ENCODE data around the gene FPR3. TPM values are rescaled to one million over a fixed set of nuclear protein-coding genes. Genes with fewer than 3 reads are reported as not detected.
A peak's percentile ranks its signal among the peaks of the same experiment; 100 is the strongest.

The FPR3 gene
- polyA plus RNA-seq, 1 of the 3 experiments (the other 2 are of a cell fraction): 0.02 TPM

- no peak for TF ChIP-seq REST (IDR thresholded peaks at IDR 0.05; ENCODE audit: low read depth, low read length)
- TF ChIP-seq ELF1 (IDR thresholded peaks at IDR 0.05): no peak
Measured at GRCh38 chr19:51781999-51782398, 13.0 kb upstream of the FPR3 start (continued).

- Histone ChIP-seq H3K27ac (ENCODE audit: low read depth in 2 of 2, low read length in 1 of 2) (peak overlapping the region in 1 of 2 experiments; percentile 89; a peak in 1 of 4 replicates), H3K36me3 (replicated peaks in 1 of 2; ENCODE audit: control insufficient read depth in 1 of 2, insufficient read depth in 2 of 2, low read length in 1 of 2) (no peaks in the 10 kb centered on the region), H3F3A (replicated peaks; ENCODE audit: insufficient read depth) (peaks cover 29% of the 10 kb centered on the region), H4K20me1 (ENCODE audit: insufficient read depth) (no peaks in the 10 kb centered on the region), H3K4me2 (no peak overlapping the region; the same call in 1 of the 2 replicates), H2AFZ (ENCODE audit: low read depth) (no peak overlapping the region), H3K4me1 (ENCODE audit: control insufficient read depth in 1 of 2, insufficient read depth in 2 of 2, low read depth in 1 of 2, low read length in 1 of 2) (peaks cover 0 to 15% of the 10 kb centered on the region in 2 experiments; a peak in 1 of 4 replicates), H3K9me3 (no peaks in the 10 kb centered on the region), H3K9ac (no peak overlapping the region), H3K27me3 (ENCODE audit: insufficient read depth) (no peaks in the 10 kb centered on the region), H3K4me3 (ENCODE audit: low read depth in 2 of 2, low read length in 1 of 2) (no peak overlapping the region), H3K79me2 (ENCODE audit: insufficient read depth) (no peaks in the 10 kb centered on the region), H3K9me2 (no peaks in the 10 kb centered on the region)
- POLR2A ChIA-PET: no interaction called here
- TF ChIP-seq REST (IDR thresholded peaks at IDR 0.05; ENCODE audit: low read depth, low read length) (no peak), RAD21 (IDR thresholded peaks at IDR 0.05; ENCODE audit: low read length) (peak; percentile 46), SMC3 (IDR thresholded peaks at IDR 0.05; ENCODE audit: low read depth, low read length) (0 out of 2 replicates have a peak, but pooled peaks have one; percentile 6), JUND (IDR thresholded peaks at IDR 0.05) (no peak), CTCF (IDR thresholded peaks at IDR 0.05) (peak; percentile 58), EP300 (IDR thresholded peaks at IDR 0.05; ENCODE audit: borderline replicate concordance in 1 of 2, low read depth in 1 of 2, low read length in 1 of 2) (no peak)
- CTCF ChIA-PET: no interaction called here
- DNase-seq: no peak
- WGBS (ENCODE audit: low lambda C conversion rate): 2% methylated on average over 3 of the region's 3 CpGs
Measured at GRCh38 chr19:51783372-51783771, 11.6 kb upstream of the FPR3 start.

Data from SK-N-SH (cell line).